HCT116 (cell line): ENCODE data around the gene PPM1H. TPM values are rescaled to one million over a fixed set of nuclear protein-coding genes. Genes with fewer than 3 reads are reported as not detected.

Experiments used
- ATAC-seq: fragments of 200-7000 bp; cut with Tn5 transposase; 2 replicates; pipeline ENCODE4 v1.9.1; 2020; ENCODE audit warnings: mild to moderate bottlenecking, moderate library complexity
- BruUV-seq: library from RNA; stranded (reverse); fragments of 400-500 nt; replicated peaks from 2 replicates; lab custom pipeline; 2021; lab: Mats Ljungman, UMichigan
- CTCF ChIA-PET: fragments of 300-600 bp; sonication (Branson Sonifier 250); formaldehyde crosslinking; loops from one replicate; lab custom pipeline; 2021; ENCODE audit warnings: antibody characterized with exemption; lab: Charles Lee
- POLR2A ChIA-PET: fragments of 300-600, 350-600 bp; sonication (Branson Sonifier 250); formaldehyde crosslinking; loops from one replicate; lab custom pipeline; 2021; ENCODE audit warnings: antibody characterized with exemption; lab: Charles Lee
- RAD21 ChIA-PET, 2 experiments: fragments of 300-600 bp; sonication (Branson Sonifier 250); formaldehyde crosslinking; loops; one replicate each; lab custom pipeline; 2023; ENCODE audit warnings: low total read pairs in 2 of 2; ENCODE audit not compliant: uncharacterized antibody in 2 of 2, unreplicated experiment in 2 of 2, low non-redundant PET in 1 of 2; lab: Charles Lee
- DNase-seq: peaks from one replicate; pipeline ENCODE4 v3.0.0-alpha.2; 2010; ENCODE audit warnings: low read depth, low spot score
- H2AFZ ChIP-seq: fragments of 200-600 bp; shearing (Covaris generic), sonication (generic); 2 replicates; pipeline ENCODE4 v1.6.1; 2017; ENCODE audit warnings: low read depth, mixed run types, mixed read lengths, antibody characterized with exemption, low read length; ENCODE audit not compliant: poor library complexity, severe bottlenecking
- H3K27ac ChIP-seq: 2 replicates; pipeline ENCODE4 v1.5.1; 2012; ENCODE audit warnings: low read depth, low read length
- H3K27me3 ChIP-seq: fragments of 200-600 bp; sonication (generic); 2 replicates; pipeline ENCODE4 v1.6.1; 2016; ENCODE audit warnings: mixed run types, low read length, mixed read lengths; ENCODE audit not compliant: insufficient read depth
- H3K36me3 ChIP-seq, 2 experiments: fragments of 200-500 bp in 1 of 2; fragments of 200-600 bp in 1 of 2; sonication (Bioruptor generic) in 1 of 2; sonication (generic) in 1 of 2; 2 replicates each; pipeline versions ENCODE4 v1.5.1 to v1.6.1; 2014 to 2016; ENCODE audit warnings: low read length in 2 of 2, inconsistent platforms in 1 of 2, mixed read lengths in 1 of 2, mixed run types in 1 of 2; ENCODE audit not compliant: insufficient read depth in 2 of 2, control insufficient read depth in 1 of 2
- H3K4me1 ChIP-seq, 2 experiments: fragments of 200-600 bp in 1 of 2; sonication (generic) in 1 of 2; 2 replicates each; pipeline versions ENCODE4 v1.5.1 to v1.6.1; 2012 to 2017; ENCODE audit warnings: low read length in 2 of 2, inconsistent platforms in 1 of 2, mild to moderate bottlenecking in 1 of 2, mixed read lengths in 1 of 2, mixed run types in 1 of 2, moderate library complexity in 1 of 2; ENCODE audit not compliant: insufficient read depth in 2 of 2, control insufficient read depth in 1 of 2
- H3K4me2 ChIP-seq: fragments of 200-600 bp; sonication (generic); 2 replicates; pipeline ENCODE4 v1.6.1; 2017; ENCODE audit warnings: mixed run types, low read length, mixed read lengths
- H3K4me3 ChIP-seq, 2 experiments: fragments of 200-600 bp in 1 of 2; sonication (generic) in 1 of 2; replicated peaks in 1 of 2; 2 replicates each; pipeline ENCODE4 v1.5.1; 2011 to 2016; ENCODE audit warnings: low read length in 2 of 2, control low read depth in 1 of 2, low read depth in 1 of 2, mild to moderate bottlenecking in 1 of 2, mixed read lengths in 1 of 2, mixed run types in 1 of 2
- H3K79me2 ChIP-seq: fragments of 200-600 bp; sonication (generic); 2 replicates; pipeline ENCODE4 v1.6.1; 2017; ENCODE audit warnings: mild to moderate bottlenecking, mixed run types, low read length, moderate library complexity, mixed read lengths; ENCODE audit not compliant: insufficient read depth
- H3K9ac ChIP-seq: fragments of 200-600 bp; sonication (generic); 2 replicates; pipeline ENCODE4 v1.6.1; 2016; ENCODE audit warnings: low read length, mixed read lengths
- H3K9me2 ChIP-seq: fragments of 200-600 bp; sonication (generic), shearing (Covaris generic); 2 replicates; pipeline ENCODE4 v1.6.1; 2017; ENCODE audit warnings: mixed run types, mild to moderate bottlenecking, moderate library complexity; ENCODE audit not compliant: insufficient read depth
- H3K9me3 ChIP-seq, 2 experiments: fragments of 200-500 bp in 1 of 2; fragments of 200-600 bp in 1 of 2; sonication (Bioruptor generic) in 1 of 2; sonication (generic) in 1 of 2; 2 replicates each; pipeline ENCODE4 v1.6.1; 2014 to 2017; ENCODE audit warnings: low read length in 2 of 2, mixed read lengths in 2 of 2, inconsistent platforms in 1 of 2, low read depth in 1 of 2, mild to moderate bottlenecking in 1 of 2, mixed run types in 1 of 2, moderate library complexity in 1 of 2; ENCODE audit not compliant: control insufficient read depth in 1 of 2, insufficient read depth in 1 of 2
- H4K20me1 ChIP-seq: fragments of 200-600 bp; sonication (generic), shearing (Covaris generic); 2 replicates; pipeline ENCODE4 v1.6.1; 2017; ENCODE audit warnings: mixed run types, mild to moderate bottlenecking, moderate library complexity; ENCODE audit not compliant: insufficient read depth
- CEBPB ChIP-seq: IDR thresholded peaks from 2 replicates; pipeline ENCODE4 v1.6.1; 2012; ENCODE audit warnings: low read depth
- EZH2 ChIP-seq: fragments of 200-600 bp; sonication (generic); IDR thresholded peaks from 2 replicates; pipeline ENCODE4 v1.6.1; 2017; ENCODE audit warnings: antibody characterized with exemption, mixed run types
- FOSL1 ChIP-seq: IDR thresholded peaks from 2 replicates; pipeline ENCODE4 v1.6.1; 2012; ENCODE audit warnings: low read depth
- JUND ChIP-seq: IDR thresholded peaks from 2 replicates; pipeline ENCODE4 v1.6.1; 2012
- SP1 ChIP-seq: IDR thresholded peaks from 2 replicates; pipeline ENCODE4 v1.6.1; 2012; ENCODE audit warnings: low read depth
- SRF ChIP-seq: IDR thresholded peaks from 2 replicates; pipeline ENCODE4 v1.6.1; 2012; ENCODE audit warnings: low read depth
- ZFX ChIP-seq: fragments of 450-650 bp; IDR thresholded peaks from 2 replicates; pipeline ENCODE4 v1.6.1; 2017
- intact Hi-C: fragments of 100-400 bp; cut with micrococcal nuclease; formaldehyde crosslinking; loops from 2 replicates; pipeline ENCODE4 v1.10.0; 2022
- total RNA-seq: library from RNA; stranded (reverse); gene quantifications from one replicate; pipeline ENCODE4 v1.2.1, GENCODE V29; 2021; ENCODE audit not compliant: unreplicated experiment

Gene PPM1H
- total RNA-seq, 1 experiment from 2014 or later: 8.0 TPM

DNA sequence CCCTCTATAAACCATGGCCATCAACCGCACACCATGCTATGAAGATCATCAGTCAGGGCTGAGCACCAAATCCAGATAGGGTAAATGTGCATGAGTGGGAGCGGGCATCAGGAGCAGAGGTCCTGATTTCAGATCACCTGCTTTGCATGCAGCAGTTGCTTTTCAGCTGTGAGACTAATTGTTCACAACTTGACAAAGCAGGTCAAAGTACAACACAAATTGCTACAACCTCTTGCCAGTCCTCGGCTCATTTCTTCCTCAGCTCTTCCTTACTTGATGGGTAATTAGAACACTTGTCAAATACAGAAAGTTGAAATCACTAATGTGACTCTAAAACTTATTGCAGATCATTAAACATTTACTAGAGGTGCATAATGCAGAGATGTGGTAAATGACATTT is 171.6 kb downstream of the PPM1H start:
- intact Hi-C loops: no loop called here
- ChIA-PET POLR2A (no interaction called here), CTCF (no interaction called here), RAD21 (no interaction called here)
- no peaks in the 10 kb centered on the region for H3K79me2 ChIP-seq
- no peak overlapping the region for H3K27ac ChIP-seq
- no peaks in the 10 kb centered on the region for H3K27me3 ChIP-seq
- BruUV-seq: no TSS peak
- no peaks in the 10 kb centered on the region for H3K9me3 ChIP-seq
- H3K36me3 ChIP-seq: no peaks in the 10 kb centered on the region
- H3K4me1 ChIP-seq: peaks cover 0 to 19% of the 10 kb centered on the region in 2 experiments; a peak in 3 of 4 replicates
- H4K20me1 ChIP-seq: no peaks in the 10 kb centered on the region
- H3K9ac ChIP-seq: no peak overlapping the region
- H2AFZ ChIP-seq: no peak overlapping the region
- no peak overlapping the region for H3K4me2 ChIP-seq
- no peak overlapping the region for H3K4me3 ChIP-seq
- ATAC-seq: no peak
- TF ChIP-seq FOSL1: no peak
- TF ChIP-seq SRF: no peak
- TF ChIP-seq ZFX: no peak
- TF ChIP-seq CEBPB: no peak
- no peak for TF ChIP-seq SP1
- TF ChIP-seq EZH2: no peak
- H3K9me2 ChIP-seq: no peaks in the 10 kb centered on the region
- DNase-seq: no peak

GRCh38 chr12:62762645-62763044 is 172.3 kb downstream of the PPM1H start:
- H2AFZ ChIP-seq: no peak overlapping the region
- TF ChIP-seq CEBPB (peak; percentile 38; the same call in 1 of the 2 replicates), SP1 (no peak), JUND (no peak)
- TF ChIP-seq, all 23 proteins: peak for 1
- Histone ChIP-seq H3K36me3 (no peaks in the 10 kb centered on the region), H4K20me1 (no peaks in the 10 kb centered on the region), H3K9ac (no peak overlapping the region), H3K9me2 (no peaks in the 10 kb centered on the region), H3K79me2 (no peaks in the 10 kb centered on the region), H3K4me2 (no peak overlapping the region), H3K27ac (no peak overlapping the region), H3K27me3 (no peaks in the 10 kb centered on the region), H3K4me1 (peaks cover 0 to 13% of the 10 kb centered on the region in 2 experiments; a peak in 3 of 4 replicates), H3K9me3 (no peaks in the 10 kb centered on the region), H3K4me3 (no peak overlapping the region)
- ATAC-seq: no peak
- intact Hi-C loops: no loop called here
- DNase-seq: no peak
- ChIA-PET POLR2A (no interaction called here), CTCF (no interaction called here), RAD21 (no interaction called here)
- no TSS peak for BruUV-seq
